ENCODE data around the gene CHAC1. TPM values are rescaled to one million over a fixed set of nuclear protein-coding genes. Genes with fewer than 3 reads are reported as not detected.

Gene CHAC1
- total and polyA plus RNA-seq, 2 of the 13 experiments (the other 11 are each of a cell fraction or from before 2014, with no cell fraction given), result 0.44 TPM; not detected in 1

- TF ChIP-seq SRSF4 (IDR thresholded peaks at IDR 0.05; ENCODE audit: low read depth, low read length, poor library complexity, severe bottlenecking), result no peak
- peak; percentile 56; the same call in 1 of the 2 replicates for TF ChIP-seq MTA1 (CRISPR knock-in tag; IDR thresholded peaks at IDR 0.05; ENCODE audit: borderline replicate concordance)
- no peak for TF ChIP-seq ZFP91 (CRISPR knock-in tag; IDR thresholded peaks at IDR 0.05; ENCODE audit: borderline replicate concordance)
- TF ChIP-seq KAT7 (CRISPR knock-in tag; IDR thresholded peaks at IDR 0.05; ENCODE audit: borderline replicate concordance), result no peak
- no peak for TF ChIP-seq ZNF44 (CRISPR knock-in tag; IDR thresholded peaks at IDR 0.05)
- no peak for TF ChIP-seq ZNF432 (CRISPR knock-in tag; IDR thresholded peaks at IDR 0.05; ENCODE audit: borderline replicate concordance)
- TF ChIP-seq, protein P1, sequence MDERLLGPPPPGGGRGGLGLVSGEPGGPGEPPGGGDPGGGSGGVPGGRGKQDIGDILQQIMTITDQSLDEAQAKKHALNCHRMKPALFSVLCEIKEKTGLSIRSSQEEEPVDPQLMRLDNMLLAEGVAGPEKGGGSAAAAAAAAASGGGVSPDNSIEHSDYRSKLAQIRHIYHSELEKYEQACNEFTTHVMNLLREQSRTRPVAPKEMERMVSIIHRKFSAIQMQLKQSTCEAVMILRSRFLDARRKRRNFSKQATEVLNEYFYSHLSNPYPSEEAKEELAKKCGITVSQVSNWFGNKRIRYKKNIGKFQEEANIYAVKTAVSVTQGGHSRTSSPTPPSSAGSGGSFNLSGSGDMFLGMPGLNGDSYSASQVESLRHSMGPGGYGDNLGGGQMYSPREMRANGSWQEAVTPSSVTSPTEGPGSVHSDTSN (CRISPR knock-in tag; IDR thresholded peaks at IDR 0.05), result no peak
- TF ChIP-seq YEATS2 (CRISPR knock-in tag; IDR thresholded peaks at IDR 0.05; ENCODE audit: borderline replicate concordance), result no peak
- no peak for TF ChIP-seq ZNF704 (CRISPR knock-in tag; IDR thresholded peaks at IDR 0.05; ENCODE audit: borderline replicate concordance)
- TF ChIP-seq, protein P2, sequence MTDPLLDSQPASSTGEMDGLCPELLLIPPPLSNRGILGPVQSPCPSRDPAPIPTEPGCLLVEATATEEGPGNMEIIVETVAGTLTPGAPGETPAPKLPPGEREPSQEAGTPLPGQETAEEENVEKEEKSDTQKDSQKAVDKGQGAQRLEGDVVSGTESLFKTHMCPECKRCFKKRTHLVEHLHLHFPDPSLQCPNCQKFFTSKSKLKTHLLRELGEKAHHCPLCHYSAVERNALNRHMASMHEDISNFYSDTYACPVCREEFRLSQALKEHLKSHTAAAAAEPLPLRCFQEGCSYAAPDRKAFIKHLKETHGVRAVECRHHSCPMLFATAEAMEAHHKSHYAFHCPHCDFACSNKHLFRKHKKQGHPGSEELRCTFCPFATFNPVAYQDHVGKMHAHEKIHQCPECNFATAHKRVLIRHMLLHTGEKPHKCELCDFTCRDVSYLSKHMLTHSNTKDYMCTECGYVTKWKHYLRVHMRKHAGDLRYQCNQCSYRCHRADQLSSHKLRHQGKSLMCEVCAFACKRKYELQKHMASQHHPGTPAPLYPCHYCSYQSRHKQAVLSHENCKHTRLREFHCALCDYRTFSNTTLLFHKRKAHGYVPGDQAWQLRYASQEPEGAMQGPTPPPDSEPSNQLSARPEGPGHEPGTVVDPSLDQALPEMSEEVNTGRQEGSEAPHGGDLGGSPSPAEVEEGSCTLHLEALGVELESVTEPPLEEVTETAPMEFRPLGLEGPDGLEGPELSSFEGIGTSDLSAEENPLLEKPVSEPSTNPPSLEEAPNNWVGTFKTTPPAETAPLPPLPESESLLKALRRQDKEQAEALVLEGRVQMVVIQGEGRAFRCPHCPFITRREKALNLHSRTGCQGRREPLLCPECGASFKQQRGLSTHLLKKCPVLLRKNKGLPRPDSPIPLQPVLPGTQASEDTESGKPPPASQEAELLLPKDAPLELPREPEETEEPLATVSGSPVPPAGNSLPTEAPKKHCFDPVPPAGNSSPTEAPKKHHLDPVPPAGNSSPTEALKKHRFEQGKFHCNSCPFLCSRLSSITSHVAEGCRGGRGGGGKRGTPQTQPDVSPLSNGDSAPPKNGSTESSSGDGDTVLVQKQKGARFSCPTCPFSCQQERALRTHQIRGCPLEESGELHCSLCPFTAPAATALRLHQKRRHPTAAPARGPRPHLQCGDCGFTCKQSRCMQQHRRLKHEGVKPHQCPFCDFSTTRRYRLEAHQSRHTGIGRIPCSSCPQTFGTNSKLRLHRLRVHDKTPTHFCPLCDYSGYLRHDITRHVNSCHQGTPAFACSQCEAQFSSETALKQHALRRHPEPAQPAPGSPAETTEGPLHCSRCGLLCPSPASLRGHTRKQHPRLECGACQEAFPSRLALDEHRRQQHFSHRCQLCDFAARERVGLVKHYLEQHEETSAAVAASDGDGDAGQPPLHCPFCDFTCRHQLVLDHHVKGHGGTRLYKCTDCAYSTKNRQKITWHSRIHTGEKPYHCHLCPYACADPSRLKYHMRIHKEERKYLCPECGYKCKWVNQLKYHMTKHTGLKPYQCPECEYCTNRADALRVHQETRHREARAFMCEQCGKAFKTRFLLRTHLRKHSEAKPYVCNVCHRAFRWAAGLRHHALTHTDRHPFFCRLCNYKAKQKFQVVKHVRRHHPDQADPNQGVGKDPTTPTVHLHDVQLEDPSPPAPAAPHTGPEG (CRISPR knock-in tag; IDR thresholded peaks at IDR 0.05), result no peak
- TF ChIP-seq CENPT (CRISPR knock-in tag; IDR thresholded peaks at IDR 0.05; ENCODE audit: low read depth), result no peak
- no peak for TF ChIP-seq NFYB (CRISPR knock-in tag; IDR thresholded peaks at IDR 0.05)
- TF ChIP-seq JARID2 (CRISPR knock-in tag; IDR thresholded peaks at IDR 0.05; ENCODE audit: insufficient replicate concordance), result no peak
- TF ChIP-seq ZNF740 (CRISPR knock-in tag; IDR thresholded peaks at IDR 0.05), result no peak
- no peak for TF ChIP-seq CHD4 (IDR thresholded peaks at IDR 0.05; ENCODE audit: borderline replicate concordance, low read length)
- TF ChIP-seq ZNF784 (CRISPR knock-in tag; IDR thresholded peaks at IDR 0.05; ENCODE audit: borderline replicate concordance), result peak; percentile 77; the same call in 1 of the 2 replicates
- TF ChIP-seq ZNF776 (CRISPR knock-in tag; IDR thresholded peaks at IDR 0.05), result no peak; the same call in 1 of the 2 replicates
These were observed 17.0 kb upstream of the CHAC1 start (continued) for GRCh38 chr15:40936234-40936708.
